HUES48 (cell line): ENCODE measurements around the gene KXD1.

ENCODE experiments used
- H3K27ac ChIP-seq: one replicate; pipeline ENCODE4 v1.7.0; 2013; ENCODE audit warnings: low read depth, low read length, inconsistent platforms
- H3K27me3 ChIP-seq: 2 replicates; pipeline ENCODE4 v1.6.1; 2013; ENCODE audit warnings: mild to moderate bottlenecking, low read length; ENCODE audit not compliant: control insufficient read depth, insufficient read depth
- H3K36me3 ChIP-seq: 2 replicates; pipeline ENCODE4 v1.6.1; 2013; ENCODE audit warnings: low read length; ENCODE audit not compliant: control insufficient read depth, insufficient read depth
- H3K4me1 ChIP-seq: 2 replicates; pipeline ENCODE4 v1.6.1; 2013; ENCODE audit warnings: mild to moderate bottlenecking, low read length; ENCODE audit not compliant: control insufficient read depth, insufficient read depth
- H3K4me3 ChIP-seq: 2 replicates; pipeline ENCODE4 v1.5.1; 2013; ENCODE audit warnings: mild to moderate bottlenecking, low read depth, low read length
- H3K9ac ChIP-seq: 2 replicates; pipeline ENCODE4 v1.6.1; 2013; ENCODE audit warnings: mild to moderate bottlenecking, low read depth, low read length, moderate library complexity
- H3K9me3 ChIP-seq: 2 replicates; pipeline ENCODE4 v1.6.1; 2013; ENCODE audit warnings: low read length; ENCODE audit not compliant: control insufficient read depth, insufficient read depth

The KXD1 gene

DNA sequence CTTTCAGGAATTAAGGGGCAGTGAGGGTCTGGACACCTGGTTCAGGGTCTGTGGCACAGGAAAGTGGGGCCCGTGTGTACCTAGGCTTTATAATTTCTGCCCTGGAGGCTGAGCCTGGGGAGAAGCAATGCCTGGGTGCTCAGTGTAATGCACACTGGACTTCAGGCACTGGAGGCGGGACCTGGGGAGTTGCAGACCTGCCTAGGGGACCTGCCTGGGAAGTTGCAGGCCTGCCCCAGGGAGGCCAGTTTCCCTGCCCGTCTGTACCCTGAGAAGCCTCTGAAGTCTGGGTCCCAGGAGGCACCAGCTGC is 52.5 kb downstream of the KXD1 start:
- Histone ChIP-seq H3K4me1 (peaks cover 35% of the 10 kb centered on the region), H3K9ac (no peak overlapping the region), H3K9me3 (no peaks in the 10 kb centered on the region), H3K27me3 (peaks cover 96% of the 10 kb centered on the region), H3K27ac (no peak overlapping the region), H3K4me3 (peak overlapping the region; percentile 29; the same call in 1 of the 2 replicates), H3K36me3 (no peaks in the 10 kb centered on the region)

DNA sequence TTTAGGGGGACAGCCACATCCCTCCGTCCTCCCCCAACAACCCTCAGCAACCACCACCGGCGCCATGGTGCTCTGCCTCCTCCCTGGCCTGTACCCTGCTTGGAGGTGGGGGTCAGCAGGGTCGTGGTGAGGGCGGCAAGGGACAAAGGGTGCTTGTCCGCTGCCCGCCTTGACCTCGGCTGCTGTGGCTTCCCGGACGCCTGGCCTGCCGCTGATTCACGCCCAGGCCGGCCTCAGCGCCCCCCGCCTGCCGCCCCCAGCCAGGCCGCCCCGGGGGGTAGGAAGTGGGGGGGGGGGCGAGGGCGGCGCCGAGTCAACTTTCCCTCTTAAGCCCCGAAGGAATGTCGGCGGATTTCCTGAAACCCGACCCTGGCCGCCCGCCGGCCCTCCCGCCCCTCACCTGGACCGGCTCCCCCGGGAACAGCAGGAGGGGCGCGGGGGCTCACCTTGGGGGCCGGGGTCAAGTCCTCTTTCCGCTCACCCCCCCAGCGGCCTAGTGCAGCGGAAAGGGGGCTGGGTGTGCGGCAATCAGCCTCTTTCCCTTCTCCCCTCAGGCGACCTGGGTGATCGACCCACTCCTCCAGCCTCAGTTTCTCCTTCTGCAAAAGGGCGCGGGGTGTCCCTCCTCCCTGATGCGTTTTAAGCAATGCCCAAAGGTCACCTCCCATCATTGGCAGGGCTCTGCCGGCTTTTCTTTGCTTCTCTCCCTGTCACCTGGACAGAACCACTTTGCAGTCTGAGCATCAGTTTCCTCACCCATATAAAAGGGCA is 53.1 kb downstream of the KXD1 start:
- peaks cover 32% of the 10 kb centered on the region for H3K4me1 ChIP-seq
- H3K9me3 ChIP-seq, result no peaks in the 10 kb centered on the region
- H3K4me3 ChIP-seq, result peak overlapping the region; percentile 63
- no peak overlapping the region for H3K9ac ChIP-seq
- H3K27me3 ChIP-seq, result peaks cover 95% of the 10 kb centered on the region
- H3K36me3 ChIP-seq, result no peaks in the 10 kb centered on the region
- H3K27ac ChIP-seq, result no peak overlapping the region

DNA sequence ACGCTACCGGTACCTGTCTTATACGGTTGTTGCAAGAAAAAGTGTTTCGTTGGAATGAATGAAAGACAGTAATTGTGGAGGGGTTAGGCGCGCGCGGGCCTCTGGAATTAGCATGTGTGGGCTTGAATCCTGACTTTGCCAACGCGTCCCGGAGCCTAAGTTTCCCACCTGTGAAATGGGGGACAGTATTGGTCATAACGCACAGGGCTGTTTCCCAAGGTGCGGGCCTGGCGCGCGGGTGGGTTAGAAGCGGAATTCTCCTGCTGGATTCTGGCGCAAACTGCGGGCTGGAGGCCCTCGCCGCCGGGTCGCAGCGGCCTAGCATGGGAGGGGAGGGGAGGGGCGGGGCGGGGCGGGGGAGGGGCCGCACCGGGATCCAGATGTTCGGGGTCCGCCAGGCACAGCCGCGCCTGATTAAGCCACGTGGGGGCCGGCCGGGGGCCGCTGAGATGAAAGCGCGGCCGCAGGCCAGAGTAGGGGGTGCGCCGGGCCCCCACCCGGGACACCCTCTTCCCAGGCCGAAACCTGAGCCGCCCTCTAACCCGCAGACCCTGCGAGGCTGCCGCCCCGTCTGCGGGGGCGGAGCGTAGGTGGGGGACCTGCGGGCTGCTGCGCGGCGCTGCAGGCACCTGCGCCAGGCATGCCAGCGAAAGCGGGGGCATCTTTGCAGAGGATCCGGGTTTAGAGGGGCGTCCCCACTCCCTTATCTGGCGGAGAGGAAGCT is 53.8 kb downstream of the KXD1 start:
- Histone ChIP-seq H3K9ac (no peak overlapping the region), H3K9me3 (no peaks in the 10 kb centered on the region), H3K27me3 (peaks cover 93% of the 10 kb centered on the region), H3K4me1 (peaks cover 32% of the 10 kb centered on the region), H3K4me3 (peak overlapping the region; percentile 63), H3K36me3 (no peaks in the 10 kb centered on the region), H3K27ac (no peak overlapping the region)

DNA sequence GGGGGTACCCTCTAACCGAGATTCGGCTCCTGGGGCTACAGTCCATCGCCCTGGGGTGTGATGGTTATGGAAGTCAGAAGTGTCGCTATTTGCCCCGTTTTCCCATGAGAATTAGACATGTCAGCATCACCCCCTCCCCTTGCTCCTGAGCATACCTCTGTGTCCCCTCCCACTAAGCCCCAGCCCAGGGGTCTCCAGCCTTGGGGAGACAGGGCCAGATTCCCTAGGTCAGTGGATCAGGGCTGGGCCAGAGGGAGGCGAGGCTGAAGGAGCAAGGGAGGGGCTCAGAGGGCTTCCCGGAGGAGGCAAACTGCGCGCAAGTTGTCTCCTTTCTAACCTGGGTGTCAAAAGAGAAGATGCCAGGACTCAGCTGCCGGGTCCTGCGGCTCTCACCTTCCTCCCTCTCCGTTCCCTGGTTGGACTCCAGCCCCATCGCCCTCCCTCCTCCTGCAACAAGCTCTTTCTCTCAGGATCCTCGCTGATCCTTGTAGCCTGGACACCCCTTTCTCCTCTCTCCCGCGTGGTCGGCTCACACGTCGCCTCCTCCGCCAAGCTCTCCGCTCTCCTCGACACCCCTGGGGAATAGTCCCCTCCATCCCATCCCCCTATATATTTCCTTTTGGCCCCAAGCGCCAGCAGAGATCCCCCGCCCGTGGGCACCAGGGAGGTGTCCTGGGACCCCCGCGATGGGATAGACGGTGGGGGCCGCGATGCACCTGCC is 54.5 kb downstream of the KXD1 start:
- Histone ChIP-seq H3K9ac (no peak overlapping the region), H3K4me3 (peak overlapping the region; percentile 63), H3K36me3 (no peaks in the 10 kb centered on the region), H3K9me3 (no peaks in the 10 kb centered on the region), H3K27ac (no peak overlapping the region), H3K27me3 (peaks cover 89% of the 10 kb centered on the region), H3K4me1 (peaks cover 32% of the 10 kb centered on the region)

DNA sequence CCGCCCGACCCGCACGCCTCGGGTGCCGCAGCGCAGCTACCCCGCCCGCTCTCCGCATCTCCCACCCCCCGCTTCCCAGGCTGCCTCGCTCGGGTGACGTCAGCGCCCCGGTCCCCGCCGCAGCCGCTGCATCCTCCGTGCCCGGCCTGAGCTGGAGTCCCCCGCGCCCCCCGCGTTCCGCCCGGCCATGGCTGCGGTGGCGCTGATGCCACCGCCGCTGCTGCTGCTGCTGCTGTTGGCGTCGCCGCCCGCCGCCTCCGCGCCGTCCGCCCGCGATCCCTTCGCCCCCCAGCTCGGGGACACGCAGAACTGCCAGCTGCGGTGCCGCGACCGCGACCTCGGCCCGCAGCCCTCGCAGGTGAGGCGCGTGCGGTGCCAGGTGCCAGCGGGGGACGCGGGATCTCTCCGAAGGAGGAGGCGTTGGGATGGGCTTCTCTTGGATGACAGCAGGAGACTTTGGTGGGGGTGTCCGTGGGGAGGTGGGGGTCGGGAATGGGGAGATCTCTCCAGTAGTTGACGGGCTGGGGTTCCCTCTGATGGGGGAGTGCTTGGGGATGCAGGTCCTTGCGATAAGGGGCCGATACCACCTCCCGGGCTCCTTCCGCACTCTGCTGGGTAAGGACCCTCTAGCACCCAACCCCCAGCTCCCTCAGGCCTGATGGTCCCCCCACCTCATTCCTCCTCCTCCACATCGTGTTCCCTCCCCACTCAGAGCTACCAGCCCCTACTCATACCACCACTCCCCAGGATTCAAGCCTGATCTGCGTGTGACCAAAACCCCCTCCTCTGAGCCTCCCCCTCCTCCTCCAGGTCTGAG is 55.3 kb downstream of the KXD1 start, which contains the start of gene TMEM59L:
Gene TMEM59L (plus strand): TSS at position 99 of the 817 bp plus-strand sequence. CDS start 89 bp downstream, at position 188.
- no peak within 1 kb of the TSS for H3K27ac ChIP-seq
- H3K9me3 ChIP-seq, result no peaks in the 10 kb centered on the region
- H3K36me3 ChIP-seq, result no peaks in the 10 kb centered on the region
- no peak within 1 kb of the TSS for H3K9ac ChIP-seq
- peaks cover 29% of the 10 kb centered on the region for H3K4me1 ChIP-seq
- peaks cover 81% of the 10 kb centered on the region for H3K27me3 ChIP-seq
- H3K4me3 ChIP-seq, result peak within 1 kb of the TSS; percentile 63

DNA sequence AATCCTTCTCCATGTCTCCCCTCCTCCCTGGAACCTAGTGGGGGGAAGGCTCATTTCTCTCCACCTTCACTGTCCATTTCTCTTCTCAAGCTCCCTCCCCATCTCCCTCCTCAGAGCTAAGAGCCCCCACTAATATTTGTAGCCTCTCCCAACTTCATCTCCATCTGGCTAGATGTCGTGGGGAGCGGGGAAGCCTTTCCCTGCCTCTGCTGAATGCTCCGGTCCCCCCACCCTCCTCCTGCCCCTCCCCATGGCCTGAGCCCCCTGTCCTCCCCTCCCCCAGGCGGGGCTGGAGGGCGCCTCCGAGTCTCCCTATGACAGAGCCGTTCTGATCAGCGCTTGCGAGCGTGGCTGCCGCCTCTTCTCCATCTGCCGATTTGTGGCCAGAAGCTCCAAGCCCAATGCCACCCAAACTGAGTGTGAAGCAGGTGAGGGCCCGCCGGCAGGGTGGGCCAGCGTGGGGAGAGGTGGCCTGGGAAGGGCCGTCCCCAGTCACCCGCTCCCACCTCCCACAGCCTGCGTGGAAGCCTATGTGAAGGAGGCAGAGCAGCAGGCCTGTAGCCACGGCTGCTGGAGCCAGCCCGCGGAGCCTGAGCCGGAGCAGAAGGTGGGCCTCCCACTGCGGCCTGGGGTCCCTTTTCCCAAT is 56.0 kb downstream of the KXD1 start:
- H3K27me3 ChIP-seq, result peaks cover 74% of the 10 kb centered on the region
- no peak overlapping the region for H3K9ac ChIP-seq
- H3K27ac ChIP-seq, result no peak overlapping the region
- no peaks in the 10 kb centered on the region for H3K9me3 ChIP-seq
- H3K36me3 ChIP-seq, result no peaks in the 10 kb centered on the region
- peak overlapping the region; percentile 63; the same call in 1 of the 2 replicates for H3K4me3 ChIP-seq
- peaks cover 25% of the 10 kb centered on the region for H3K4me1 ChIP-seq

DNA sequence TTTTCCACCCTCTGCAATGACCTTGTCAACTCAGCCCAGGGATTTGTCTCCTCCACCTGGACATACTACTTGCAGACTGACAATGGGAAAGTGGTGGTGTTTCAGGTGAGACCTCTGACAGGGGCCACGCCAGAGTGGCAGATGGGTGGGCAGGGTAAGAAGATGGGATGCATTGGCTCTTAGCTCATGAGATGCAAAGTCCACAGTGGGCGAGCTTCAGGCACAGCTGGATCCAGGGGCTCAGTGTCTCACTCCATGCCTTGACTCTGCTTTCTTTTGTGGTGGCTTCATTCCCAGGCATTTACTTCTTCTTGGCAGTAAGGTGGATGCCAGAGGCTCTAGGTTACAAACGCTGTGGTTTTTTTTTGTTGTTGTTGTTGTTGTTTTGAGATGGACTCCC is 58.4 kb downstream of the KXD1 start:
- Histone ChIP-seq H3K4me3 (no peak overlapping the region), H3K9ac (no peak overlapping the region), H3K9me3 (no peaks in the 10 kb centered on the region), H3K4me1 (peaks cover 8% of the 10 kb centered on the region), H3K27ac (no peak overlapping the region), H3K27me3 (peaks cover 51% of the 10 kb centered on the region), H3K36me3 (no peaks in the 10 kb centered on the region)

DNA sequence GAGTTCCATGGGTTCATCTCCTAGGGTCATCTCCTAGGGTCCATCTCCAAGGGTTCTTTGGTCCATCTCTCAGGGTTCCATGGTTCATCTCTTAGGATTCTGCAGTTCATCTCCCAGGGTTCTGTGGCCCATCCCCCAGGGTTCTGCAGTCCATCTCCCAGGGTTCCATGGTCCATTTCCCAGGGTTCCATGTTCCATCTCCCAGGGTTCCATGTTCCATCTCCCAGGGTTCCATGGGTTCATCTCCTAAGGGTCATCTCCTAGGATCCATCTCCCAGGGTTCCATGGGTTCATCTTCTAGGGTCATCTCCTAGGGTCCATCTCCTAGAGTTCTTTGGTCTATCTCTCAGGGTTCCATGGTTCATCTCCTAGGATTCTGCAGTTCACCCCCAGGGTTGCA is 59.9 kb downstream of the KXD1 start:
- H3K9me3 ChIP-seq, result no peaks in the 10 kb centered on the region
- H3K27me3 ChIP-seq, result peaks cover 36% of the 10 kb centered on the region
- H3K27ac ChIP-seq, result no peak overlapping the region
- H3K4me1 ChIP-seq, result peaks cover 4% of the 10 kb centered on the region; the same call in 1 of the 2 replicates
- no peak overlapping the region for H3K4me3 ChIP-seq
- H3K36me3 ChIP-seq, result no peaks in the 10 kb centered on the region
- H3K9ac ChIP-seq, result no peak overlapping the region

DNA sequence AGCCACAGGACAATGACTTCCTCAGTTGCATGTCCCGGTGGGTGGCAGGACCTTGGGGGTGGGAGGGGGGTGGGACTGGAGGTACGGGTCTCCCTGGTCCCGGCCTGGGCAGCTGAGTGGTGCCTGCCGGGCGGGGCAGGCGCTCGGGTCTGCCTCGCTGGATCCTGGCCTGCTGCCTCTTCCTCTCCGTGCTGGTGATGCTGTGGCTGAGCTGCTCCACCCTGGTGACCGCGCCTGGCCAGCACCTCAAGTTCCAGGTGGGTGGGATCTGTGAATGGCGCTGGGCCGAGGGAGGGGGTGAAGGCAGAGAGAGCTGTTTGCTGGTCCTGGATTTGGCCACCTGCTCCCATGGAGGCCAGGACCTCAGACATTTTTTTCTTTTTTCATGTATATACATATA is 60.6 kb downstream of the KXD1 start:
- H3K4me3 ChIP-seq, result no peak overlapping the region
- no peak overlapping the region for H3K9ac ChIP-seq
- H3K36me3 ChIP-seq, result no peaks in the 10 kb centered on the region
- H3K9me3 ChIP-seq, result no peaks in the 10 kb centered on the region
- no peak overlapping the region for H3K27ac ChIP-seq
- H3K4me1 ChIP-seq, result peaks cover 4% of the 10 kb centered on the region; the same call in 1 of the 2 replicates
- peaks cover 29% of the 10 kb centered on the region for H3K27me3 ChIP-seq
